ENCODE results near the gene PTTG1.
"Not testable (repeated sequence)": the region's sequence is repeated elsewhere in the genome, so short reads cannot be mapped to it uniquely, and the experiment has no call there.

Gene PTTG1

DNA sequence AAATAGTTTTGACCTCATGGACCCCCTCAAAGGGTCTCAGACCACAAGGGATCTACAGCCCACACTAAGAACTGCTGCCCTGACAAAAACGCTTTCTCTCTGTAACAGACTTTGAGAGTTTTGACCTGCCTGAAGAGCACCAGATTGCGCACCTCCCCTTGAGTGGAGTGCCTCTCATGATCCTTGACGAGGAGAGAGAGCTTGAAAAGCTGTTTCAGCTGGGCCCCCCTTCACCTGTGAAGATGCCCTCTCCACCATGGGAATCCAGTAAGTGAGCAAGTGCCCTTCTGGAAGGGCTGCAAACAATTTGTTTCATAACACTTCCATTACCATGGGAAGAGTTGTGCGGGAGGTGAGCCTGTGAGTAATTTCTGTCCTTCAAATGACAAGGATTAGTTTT lies 6.0 kb downstream of the PTTG1 start:
- no peak for FAIRE-seq

- FAIRE-seq = no peak
These were observed 10.5 kb downstream of the PTTG1 start for GRCh38 chr5:160432196-160432595.

DNA sequence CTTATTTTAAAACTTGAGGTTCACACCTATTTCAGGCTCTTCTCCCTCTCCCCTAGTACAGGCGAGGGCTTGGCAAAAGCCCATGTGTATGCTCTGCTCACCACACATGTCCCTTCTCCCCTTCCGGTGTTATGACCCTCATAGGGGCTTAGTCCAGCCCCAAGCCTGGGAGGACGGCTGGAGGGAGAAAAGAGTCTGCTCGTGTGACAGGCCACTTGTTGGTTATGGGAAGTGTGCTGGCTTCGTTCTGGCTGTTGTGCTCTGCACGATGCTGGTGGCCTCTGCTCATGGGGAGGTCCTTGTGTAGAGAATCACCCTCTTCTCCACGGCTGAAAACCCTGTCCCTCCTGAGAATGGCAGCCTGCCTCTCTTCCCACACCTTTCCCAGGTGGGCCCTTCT lies 11.1 kb downstream of the PTTG1 start:
- FAIRE-seq = no peak

GRCh38 chr5:160434022-160434531 lies 12.4 kb downstream of the PTTG1 start:
- no peak for FAIRE-seq

- FAIRE-seq = no peak
These were observed 13.9 kb downstream of the PTTG1 start for GRCh38 chr5:160435532-160435931.

GRCh38 chr5:160436017-160436416 lies 14.4 kb downstream of the PTTG1 start:
- FAIRE-seq = no peak

GRCh38 chr5:160436661-160437060 lies 15.0 kb downstream of the PTTG1 start:
- FAIRE-seq = not testable (repeated sequence)

GRCh38 chr5:160437271-160437670 lies 15.6 kb downstream of the PTTG1 start:
- FAIRE-seq = peak; percentile 54

DNA sequence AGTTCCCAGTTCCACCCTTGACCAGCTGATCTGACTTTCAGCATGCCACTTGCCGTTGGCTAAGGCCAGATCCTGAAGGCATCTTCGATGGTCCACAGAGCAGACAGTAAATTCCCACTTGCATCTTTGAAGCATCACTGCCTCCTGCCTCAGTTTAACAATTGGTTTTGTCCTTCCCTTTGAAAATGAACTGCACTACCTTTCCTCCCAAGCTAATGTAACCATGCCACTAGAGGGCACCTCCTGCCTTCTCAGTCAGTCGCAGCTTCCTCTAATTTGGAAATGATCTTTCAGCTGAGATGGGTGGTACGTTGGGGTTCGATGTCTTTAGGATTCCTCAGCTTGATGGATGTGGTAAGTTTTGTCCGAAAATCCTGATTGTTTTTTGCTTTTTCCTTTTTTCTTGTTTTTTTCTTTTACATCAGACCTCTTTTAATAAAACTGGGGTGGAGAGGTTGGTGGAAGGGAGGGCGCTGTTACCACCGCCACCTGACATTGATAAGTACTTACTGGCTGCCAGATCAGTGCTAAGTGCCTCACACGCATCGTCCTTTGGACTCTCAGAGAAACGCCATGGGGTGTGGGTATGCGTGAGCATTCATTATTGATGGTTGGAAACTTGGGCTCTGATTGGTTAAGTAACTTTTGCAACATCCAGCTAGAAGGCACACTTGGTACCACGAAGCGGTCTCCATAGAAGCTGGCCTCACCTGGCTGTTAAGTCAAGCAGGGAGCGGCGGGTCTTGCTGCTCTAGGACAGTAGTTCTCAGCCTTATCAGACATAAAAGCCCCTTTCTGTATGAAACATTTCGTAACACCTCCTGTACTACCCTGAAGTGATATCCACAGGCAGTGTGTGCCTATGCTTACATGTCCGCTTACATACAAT lies 16.9 kb downstream of the PTTG1 start:
- peak; percentile 21 for FAIRE-seq

DNA sequence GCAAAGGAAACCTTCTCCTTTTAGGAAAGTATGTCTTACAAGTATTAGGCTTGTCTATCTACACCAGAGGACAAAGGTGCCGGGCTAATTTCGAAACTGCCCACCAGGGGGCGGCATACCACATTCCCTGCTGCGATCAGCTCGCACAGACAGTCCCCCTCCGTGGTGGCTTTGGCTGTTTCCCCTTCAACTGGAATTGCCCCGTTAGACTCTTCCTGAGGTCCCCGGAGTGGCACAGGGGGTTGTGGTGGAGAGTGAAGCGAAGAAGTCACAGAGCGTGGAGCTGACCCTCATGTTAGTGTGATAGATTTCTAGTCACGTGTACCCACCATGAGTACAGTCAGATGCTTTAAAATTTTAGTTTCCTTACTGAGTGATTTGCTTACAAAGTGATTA lies 17.5 kb downstream of the PTTG1 start:
- FAIRE-seq = no peak

DNA sequence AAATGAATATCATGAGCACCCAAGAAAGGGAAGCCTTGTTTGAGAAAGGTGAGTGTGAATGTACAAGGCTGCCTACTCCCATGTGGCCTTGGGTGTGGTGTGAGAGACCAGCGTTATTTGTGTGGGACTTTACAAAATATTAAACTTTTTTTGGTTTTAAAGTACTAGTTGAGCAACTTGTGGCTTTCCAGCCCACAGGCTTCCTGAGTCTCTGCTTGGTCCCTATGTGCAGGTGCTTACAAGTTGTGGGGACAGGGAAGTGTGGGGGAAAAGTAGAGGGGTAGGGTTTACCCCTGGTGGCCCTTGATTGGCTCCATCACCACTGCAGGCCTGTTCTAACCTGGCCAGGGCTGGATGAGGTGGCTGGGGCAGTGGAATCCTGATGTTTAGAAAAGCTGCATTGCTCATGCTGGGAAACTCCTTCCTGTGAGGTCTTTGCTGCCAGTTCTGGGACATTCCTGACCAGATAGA lies 19.7 kb downstream of the PTTG1 start:
- no peak for FAIRE-seq

DNA sequence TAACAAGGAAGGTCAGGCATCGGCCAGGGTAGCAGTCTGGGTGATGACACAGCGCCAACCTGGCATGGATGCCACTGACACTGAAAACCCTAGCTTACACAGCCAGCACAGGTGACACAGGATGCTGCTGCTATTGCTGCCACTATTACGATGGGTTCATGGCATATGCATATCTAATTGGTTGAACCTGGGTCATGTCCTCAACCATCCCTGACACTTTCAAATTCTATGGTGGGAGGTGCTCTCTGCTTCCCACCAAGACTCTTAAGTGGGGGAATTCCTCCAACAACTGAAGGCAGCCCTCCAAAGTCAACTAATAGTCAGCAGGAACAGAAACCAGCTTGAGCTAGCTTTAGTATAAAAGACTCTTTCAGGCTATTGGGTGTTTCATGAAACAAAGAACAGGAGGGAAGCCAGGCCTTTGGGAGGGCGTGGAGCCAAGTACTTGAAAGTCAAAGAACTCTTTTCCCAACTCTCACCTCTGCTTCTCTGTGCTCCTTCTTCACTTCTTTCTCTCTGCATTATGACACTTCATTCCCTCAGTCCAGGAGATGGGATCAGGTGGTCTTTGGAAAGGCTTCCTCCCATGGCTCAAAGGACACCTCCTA lies 21.3 kb downstream of the PTTG1 start:
- no peak for FAIRE-seq

- no peak for FAIRE-seq
These were observed 22.8 kb downstream of the PTTG1 start for GRCh38 chr5:160444407-160444806.

GRCh38 chr5:160445132-160445531 lies 23.5 kb downstream of the PTTG1 start:
- FAIRE-seq = no peak

DNA sequence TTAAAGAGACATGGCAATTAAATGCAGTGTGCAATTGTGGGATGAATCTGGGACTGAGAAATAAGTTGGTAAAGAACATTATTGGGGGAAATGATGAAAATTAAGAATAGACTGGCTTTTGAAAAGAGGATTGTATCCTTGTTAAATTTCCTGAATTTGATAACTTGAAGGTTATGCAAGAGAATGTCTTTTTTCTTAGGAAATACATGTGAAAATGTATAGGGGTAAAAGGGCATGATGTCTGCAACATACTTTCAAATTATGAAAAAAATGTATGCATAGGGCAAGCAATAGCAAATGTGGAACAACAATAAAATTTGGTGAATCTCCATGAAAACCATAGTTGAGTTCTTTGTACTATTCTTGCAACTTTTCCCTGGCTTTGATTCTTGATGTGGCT lies 24.1 kb downstream of the PTTG1 start:
- no peak for FAIRE-seq

DNA sequence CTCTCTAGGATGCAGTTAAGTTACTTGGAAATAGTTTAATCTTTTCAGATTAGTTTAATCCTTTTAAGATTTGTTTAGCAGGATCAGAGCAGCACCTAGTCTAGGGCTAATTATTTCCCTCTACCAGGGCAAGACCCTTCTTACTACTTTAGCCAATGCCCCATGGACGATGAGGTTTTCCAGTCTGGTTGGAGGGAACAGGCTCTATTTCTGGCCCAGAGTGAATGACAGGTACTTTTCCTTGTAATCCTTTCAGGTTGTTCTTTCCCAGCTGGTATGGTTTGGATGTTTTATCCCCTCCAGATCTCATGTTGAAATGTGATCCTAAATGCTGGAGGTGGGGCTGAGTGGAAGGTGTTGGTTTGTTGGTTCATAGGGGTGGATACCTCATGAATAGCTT lies 27.2 kb downstream of the PTTG1 start:
- FAIRE-seq = no peak

DNA sequence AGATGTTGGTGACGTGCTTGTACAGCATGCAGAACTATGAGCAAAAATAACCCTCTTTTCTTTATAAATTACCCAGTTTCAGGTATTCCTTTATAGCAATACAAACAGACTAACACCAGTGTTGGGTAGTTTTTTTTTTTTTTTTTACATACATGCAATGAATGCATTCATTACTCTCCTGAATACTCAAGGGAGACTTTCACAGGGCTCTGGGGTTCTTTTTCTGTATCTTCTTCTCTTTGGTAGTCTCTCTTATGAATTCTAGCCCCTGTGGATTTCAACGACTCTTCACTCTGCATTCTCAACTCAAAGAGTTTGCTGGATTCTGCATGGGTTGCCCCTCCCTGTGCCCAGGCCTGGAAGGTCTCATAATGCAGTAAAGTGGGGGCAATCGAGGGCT lies 27.8 kb downstream of the PTTG1 start:
- no peak for FAIRE-seq

- FAIRE-seq = no peak
These were observed 28.7 kb downstream of the PTTG1 start for GRCh38 chr5:160450164-160450932.

GRCh38 chr5:160451281-160451680 lies 29.6 kb downstream of the PTTG1 start:
- no peak for FAIRE-seq

GRCh38 chr5:160452036-160452435 lies 30.4 kb downstream of the PTTG1 start:
- FAIRE-seq = no peak

- FAIRE-seq = no peak
These were observed 31.1 kb downstream of the PTTG1 start for GRCh38 chr5:160452795-160453194.

GRCh38 chr5:160453751-160454150 lies 32.1 kb downstream of the PTTG1 start:
- no peak for FAIRE-seq

- FAIRE-seq = no peak
These were observed 33.9 kb downstream of the PTTG1 start for GRCh38 chr5:160455600-160455999.
